Ovary (tissue), 9 donors: ENCODE data around the gene CEP97. TPM values are rescaled to one million over a fixed set of nuclear protein-coding genes. Genes with fewer than 3 reads are reported as not detected.
"Not testable (repeated sequence)": the region's sequence is repeated elsewhere in the genome, so short reads cannot be mapped to it uniquely, and the experiment has no call there.

ENCODE experiments used
- DNase-seq, 5 donors: peaks; one replicate each; pipeline ENCODE4 v3.0.0-alpha.2; 2019 to 2020
- H3K27ac ChIP-seq, 2 donors: fragments of 200-600 bp; one replicate each; pipeline versions ENCODE4 v1.5.1 to v1.8.0; 2019 to 2022
- H3K27me3 ChIP-seq: fragments of 200-600 bp; one replicate; pipeline ENCODE4 v1.8.0; 2022
- H3K36me3 ChIP-seq: fragments of 200-600 bp; sonication (generic); one replicate; pipeline ENCODE4 v1.5.1; 2019
- H3K4me1 ChIP-seq: one replicate; pipeline ENCODE4 v1.8.1; 2013; ENCODE audit warnings: mild to moderate bottlenecking, moderate library complexity; ENCODE audit not compliant: insufficient read depth
- H3K4me3 ChIP-seq: fragments of 200-600 bp; sonication (generic); one replicate; pipeline ENCODE4 v1.5.1; 2017
- H3K9me3 ChIP-seq, 2 donors: fragments of 200-600 bp in 1 of 2; sonication (generic) in 1 of 2; one replicate each; pipeline versions ENCODE4 v1.5.1 to v1.8.1; 2013 to 2019; ENCODE audit warnings: mild to moderate bottlenecking in 1 of 2, moderate library complexity in 1 of 2
- CTCF ChIP-seq, 3 donors: fragments of 450-650 bp in 2 of 3; fragments of 200-600 bp in 1 of 3; IDR thresholded peaks; one replicate each; pipeline versions ENCODE4 v1.5.1 to v1.8.0; 2016 to 2022; ENCODE audit warnings: antibody characterized with exemption in 3 of 3, mild to moderate bottlenecking in 1 of 3
- EP300 ChIP-seq: sonication (generic); formaldehyde crosslinking; IDR thresholded peaks from one replicate; pipeline ENCODE4 v1.6.1; 2017; ENCODE audit warnings: antibody characterized with exemption
- POLR2A ChIP-seq: fragments of 450-650 bp; IDR thresholded peaks from one replicate; pipeline ENCODE4 v1.6.1; 2017; ENCODE audit warnings: antibody characterized with exemption, mild to moderate bottlenecking, moderate library complexity
- WGBS, 3 donors: extraction: QIAGEN DNeasy Blood & Tissue Kit in 1 of 3; methylation state at CpG; one replicate each; pipeline versions ENCODE4 v1.1.5 to v1.1.7; 2013 to 2017; 5-methylcytosine and 5-hydroxymethylcytosine counted together
- intact Hi-C, 4 donors: fragments of 100-400 bp; cut with DNase I; formaldehyde crosslinking; loops; one replicate each; pipeline versions ENCODE4 v1.11.0 to v1.15.1; 2022 to 2023
- polyA plus RNA-seq, 2 donors: library from polyadenylated mRNA; stranded (reverse); fragments of 200-250 nt in 1 of 2; fragments of 350-450 nt in 1 of 2; fragmentation: Illumina TruSeq in 1 of 2; extraction: RNeasy Lipid Tissue Mini Kit (QIAGEN cat#74804) in 1 of 2; gene quantifications; one replicate each; pipeline ENCODE4 v1.2.3, GENCODE V29; 2013 to 2014
- total RNA-seq, 7 donors: library from RNA; depleted of rRNA in 2 of 7; stranded (reverse); fragments of >200 nt in 2 of 7; fragmentation: NEBNext Ultra II Directional in 3 of 7; extraction: Animal tissue kit (Norgen Biotek cat#: 25700) in 3 of 7; gene quantifications; one replicate each; pipeline versions ENCODE4 v1.1.0 to v1.2.4, GENCODE V29; 2016 to 2023
- donor health status: DM: no; HTN: no; CAD: no; lungs with moderate emphysema.
- donor health status: DM: no; HTN: no; CAD: no.
- donor health status: Bipolar disorder and iron deficiency.
- donor health status: DM: yes; HTN: yes; CAD: no.
- donor health status: DM: no; HTN: no; CAD: no.
- donor health status: DM: yes; HTN: yes; CAD: no.

The CEP97 gene
- total and polyA plus RNA-seq, 9 donors = 2.4 to 11.1 (median 7.8) TPM

GRCh38 chr3:101730839-101731238 is 6.4 kb downstream of the CEP97 start:
- H3K27ac ChIP-seq = no peak overlapping the region
- no peak for TF ChIP-seq EP300
- no peak for TF ChIP-seq POLR2A
- no peak for TF ChIP-seq CTCF (IDR thresholded peaks at IDR 0.05)
- DNase-seq = no peak
- H3K4me1 ChIP-seq = no peaks in the 10 kb centered on the region
- no peak overlapping the region for H3K4me3 ChIP-seq
- intact Hi-C loops = no loop called here
- no peaks in the 10 kb centered on the region for H3K36me3 ChIP-seq
- no peaks in the 10 kb centered on the region for H3K27me3 ChIP-seq
- no peaks in the 10 kb centered on the region for H3K9me3 ChIP-seq

DNA sequence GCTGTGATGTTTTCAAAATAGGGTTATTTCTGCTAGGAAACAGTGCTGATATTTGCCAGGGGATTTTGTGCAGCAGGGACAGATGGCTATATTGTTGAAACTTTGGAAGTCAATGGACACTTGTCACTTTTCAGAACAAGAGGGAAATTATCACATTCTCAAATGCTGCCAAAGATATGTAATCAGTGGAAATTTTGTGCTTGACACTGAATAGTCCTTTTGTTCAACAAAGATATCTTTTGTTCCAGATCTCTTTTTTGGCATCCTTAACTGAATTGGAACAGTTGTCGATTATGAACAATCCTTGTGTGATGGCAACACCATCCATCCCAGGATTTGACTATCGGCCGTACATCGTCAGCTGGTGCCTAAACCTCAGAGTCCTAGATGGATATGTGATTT is 7.8 kb downstream of the CEP97 start:
- Histone ChIP-seq H3K36me3 (no peaks in the 10 kb centered on the region), H3K27ac (no peak overlapping the region), H3K4me1 (no peaks in the 10 kb centered on the region), H3K27me3 (no peaks in the 10 kb centered on the region), H3K4me3 (no peak overlapping the region), H3K9me3 (no peaks in the 10 kb centered on the region)
- WGBS, 3 donors = 93 to 98% (median 98%) methylated on average over 4 of the region's 4 CpGs
- TF ChIP-seq CTCF (IDR thresholded peaks at IDR 0.05) (no peak), EP300 (no peak), POLR2A (no peak)
- no peak for DNase-seq
- intact Hi-C loops = no loop called here

DNA sequence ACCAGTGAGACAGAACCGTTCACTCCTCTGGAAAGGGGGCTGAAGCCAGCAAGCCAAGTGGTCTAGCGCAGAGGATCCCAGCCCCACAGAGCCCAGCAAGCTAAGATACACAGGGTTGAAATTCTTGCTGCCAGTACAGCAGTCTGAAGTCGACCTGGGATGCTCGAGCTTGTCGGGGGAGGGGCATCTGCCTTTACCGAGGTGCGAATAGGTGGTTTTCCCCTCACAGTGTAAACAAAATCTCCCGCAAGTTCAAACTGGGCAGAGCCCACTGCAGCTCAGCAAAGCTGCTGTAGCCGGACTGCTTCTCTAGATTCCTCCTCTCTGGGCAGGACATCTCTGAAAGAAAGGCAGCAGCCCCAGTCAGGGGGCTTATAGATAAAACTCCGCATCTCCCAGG is 11.4 kb downstream of the CEP97 start:
- Histone ChIP-seq H3K4me3 (no peak overlapping the region), H3K27me3 (no peaks in the 10 kb centered on the region), H3K9me3 (no peaks in the 10 kb centered on the region), H3K4me1 (no peaks in the 10 kb centered on the region), H3K27ac (no peak overlapping the region), H3K36me3 (no peaks in the 10 kb centered on the region)
- no peak for TF ChIP-seq EP300
- DNase-seq = no peak
- intact Hi-C loops = no loop called here
- 96 to 98% (median 96%) methylated on average over 10 of the region's 10 CpGs for WGBS, 3 donors

- intact Hi-C loops, DNase-seq: not testable (repeated sequence)
- 89 to 93% (median 92%) methylated on average over 3 of the region's 3 CpGs for WGBS, 3 donors
Measured at GRCh38 chr3:101741914-101742313, 17.5 kb downstream of the CEP97 start.

GRCh38 chr3:101744811-101745210 is 20.4 kb downstream of the CEP97 start:
- intact Hi-C loops = no loop called here
- Histone ChIP-seq H3K27me3 (no peaks in the 10 kb centered on the region), H3K4me3 (no peak overlapping the region), H3K9me3 (no peaks in the 10 kb centered on the region), H3K36me3 (no peaks in the 10 kb centered on the region), H3K27ac (no peak overlapping the region), H3K4me1 (no peaks in the 10 kb centered on the region)
- 46 to 95% (median 49%) methylated on average over 1 of the region's 1 CpG for WGBS, 3 donors
- no peak for DNase-seq
- TF ChIP-seq POLR2A = no peak
- TF ChIP-seq EP300 = no peak

More at GRCh38 chr3:101741914-101742313, 17.5 kb downstream of the CEP97 start:
- H3K27ac ChIP-seq, H3K4me1 ChIP-seq, H3K4me3 ChIP-seq, H3K36me3 ChIP-seq, H3K9me3 ChIP-seq, H3K27me3 ChIP-seq: not testable (repeated sequence)

GRCh38 chr3:101745934-101746333 is 21.5 kb downstream of the CEP97 start:
- DNase-seq, intact Hi-C loops: not testable (repeated sequence)
- 100% methylated on average over 1 of the region's 1 CpG for WGBS, 3 donors

DNA sequence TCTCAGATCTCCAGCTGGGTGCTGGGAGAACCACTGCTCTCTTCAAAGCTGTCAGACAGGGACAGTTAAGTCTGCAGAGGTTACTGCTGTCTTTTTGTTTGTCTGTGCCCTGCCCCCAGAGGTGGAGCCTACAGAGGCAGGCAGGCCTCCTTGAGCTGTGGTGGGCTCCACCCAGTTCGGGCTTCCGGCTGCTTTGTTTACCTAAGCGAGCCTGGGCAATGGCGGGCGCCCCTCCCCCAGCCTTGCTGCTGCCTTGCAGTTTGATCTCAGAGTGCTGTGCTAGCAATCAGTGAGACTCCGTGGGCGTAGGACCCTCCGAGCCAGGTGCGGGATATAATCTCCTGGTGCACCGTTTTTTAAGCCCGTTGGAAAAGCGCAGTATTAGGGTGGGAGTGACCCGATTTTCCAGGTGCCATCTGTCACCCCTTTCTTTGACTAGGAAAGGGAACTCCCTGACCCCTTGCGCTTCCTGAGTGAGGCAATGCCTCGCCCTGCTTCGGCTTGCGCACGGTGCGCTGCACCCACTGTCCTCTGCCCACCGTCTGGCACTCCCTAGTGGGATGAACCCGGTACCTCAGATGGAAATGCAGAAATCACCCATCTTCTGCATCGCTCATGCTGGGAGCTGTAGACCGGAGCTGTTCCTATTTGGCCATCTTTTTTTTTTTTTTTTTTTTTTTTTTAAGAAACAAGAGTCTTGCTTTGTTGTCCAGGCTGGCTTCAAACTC is 29.1 kb downstream of the CEP97 start:
- H3K9me3 ChIP-seq, H3K27me3 ChIP-seq, H3K4me1 ChIP-seq, H3K36me3 ChIP-seq, intact Hi-C loops, H3K27ac ChIP-seq, H3K4me3 ChIP-seq, DNase-seq: not testable (repeated sequence)
- 92 to 97% (median 96%) methylated on average over 11 to 22 of the region's 23 CpGs for WGBS, 3 donors

More at GRCh38 chr3:101745934-101746333, 21.5 kb downstream of the CEP97 start:
- not testable (repeated sequence) for H3K27ac ChIP-seq, H3K9me3 ChIP-seq, H3K27me3 ChIP-seq, H3K4me1 ChIP-seq, H3K36me3 ChIP-seq, H3K4me3 ChIP-seq
